ENCODE data around the gene PTTG2. TPM values are rescaled to one million over a fixed set of nuclear protein-coding genes. Genes with fewer than 3 reads are reported as not detected.

Gene PTTG2
- total RNA-seq, 1 experiment from 2014 or later, result not detected

DNA sequence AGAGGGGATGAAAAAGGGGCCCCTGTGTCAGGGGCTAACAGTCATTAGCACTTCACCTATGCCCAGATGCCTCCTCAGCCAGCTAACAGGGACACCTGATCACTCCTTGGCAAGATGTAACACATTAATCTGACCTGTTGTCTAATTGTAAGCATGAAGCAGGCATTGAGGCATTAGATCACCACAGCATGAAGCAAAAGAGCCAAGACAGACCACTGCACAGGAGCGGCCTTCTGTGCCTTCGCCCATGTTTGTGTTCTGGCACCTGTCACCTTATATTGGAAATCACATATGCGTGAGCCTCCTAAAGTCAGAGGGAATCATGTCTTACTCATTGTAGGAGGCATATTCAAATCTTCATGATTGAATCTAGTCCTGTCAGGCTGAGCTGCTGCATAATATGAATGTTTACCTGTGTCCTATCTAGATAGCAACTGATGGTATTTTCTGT is 48.4 kb downstream of the PTTG2 start:
- DNase-seq (ENCODE audit: low spot score), result no peak

DNA sequence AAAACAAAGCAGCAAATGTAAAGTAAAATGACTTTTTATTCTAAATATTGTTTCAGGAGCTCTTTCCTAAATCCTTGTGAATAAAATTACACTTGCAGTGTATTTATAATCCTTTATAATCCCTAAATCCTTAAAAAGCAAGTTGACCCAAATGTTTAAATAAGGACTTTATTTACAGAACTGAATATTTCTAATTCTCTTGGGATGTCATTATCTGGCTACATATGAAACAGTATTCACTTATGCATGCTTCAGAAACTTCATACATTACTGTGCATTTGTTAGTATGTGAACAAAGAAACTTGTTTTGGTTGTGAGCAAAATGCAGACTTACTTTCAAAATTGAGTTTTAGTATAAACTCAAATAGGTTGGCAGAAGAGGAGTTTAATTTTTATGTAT is 49.2 kb downstream of the PTTG2 start:
- no peak for DNase-seq (ENCODE audit: low spot score)

DNA sequence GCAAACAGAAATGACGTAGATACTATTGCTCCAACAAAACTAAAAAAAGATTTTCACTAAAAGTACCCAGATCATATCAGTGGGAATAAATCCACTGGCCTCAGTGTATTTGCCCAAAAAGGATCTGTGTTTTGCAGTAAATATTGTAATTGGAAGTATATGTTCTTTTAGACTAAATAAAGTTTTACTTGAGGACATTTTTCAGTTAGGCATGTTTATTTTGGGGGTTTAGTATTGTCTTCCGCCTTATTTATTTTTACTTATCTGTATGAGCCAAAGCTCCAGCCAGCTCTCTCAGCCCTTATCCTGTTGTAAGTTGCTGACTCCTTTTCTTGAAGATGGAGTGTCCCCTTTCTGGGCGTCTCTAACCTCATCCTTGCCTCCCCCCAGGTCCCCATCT is 49.8 kb downstream of the PTTG2 start:
- no peak for DNase-seq (ENCODE audit: low spot score)

Other genes starting within 250 kb of the PTTG2 start
- 21.3 and 21.8 TPM in 2 replicates for gene PGM2, start 133.7 kb upstream of the PTTG2 start, total RNA-seq (2014; rRNA removed; shearing (Covaris generic))
- gene TBC1D1, start 69.3 kb upstream of the PTTG2 start, total RNA-seq (2014; rRNA removed; shearing (Covaris generic)), result 90.9 and 104 TPM in 2 replicates